AG09309 (cell line): ENCODE results near the gene TMEM131.
"Not testable (repeated sequence)": the region's sequence is repeated elsewhere in the genome, so short reads cannot be mapped to it uniquely, and the experiment has no call there.

Source experiments
- DNase-seq: peaks from one replicate; pipeline ENCODE4 v3.0.0-alpha.2; 2010; ENCODE audit warnings: low read depth
- H3K4me3 ChIP-seq: 2 replicates; pipeline ENCODE4 v1.5.1; 2011; ENCODE audit warnings: mild to moderate bottlenecking, low read depth, low read length, moderate library complexity; ENCODE audit not compliant: control insufficient read depth
- CTCF ChIP-seq: IDR thresholded peaks from 2 replicates; pipeline ENCODE4 v1.5.1; 2011; ENCODE audit warnings: mild to moderate bottlenecking, low read depth, low read length, inconsistent platforms; ENCODE audit not compliant: insufficient read depth, control insufficient read depth; ENCODE audit errors: missing control alignments

TMEM131 gene

GRCh38 chr2:97900806-97901205 is 94.9 kb downstream of the TMEM131 start:
- no peak overlapping the region for H3K4me3 ChIP-seq
- no peak for TF ChIP-seq CTCF
- DNase-seq, result no peak

- DNase-seq, H3K4me3 ChIP-seq: not testable (repeated sequence)
Observed at GRCh38 chr2:97893042-97893441, 102.7 kb downstream of the TMEM131 start.

GRCh38 chr2:97891611-97892010 is 104.1 kb downstream of the TMEM131 start:
- no peak for TF ChIP-seq CTCF
- H3K4me3 ChIP-seq, result no peak overlapping the region
- DNase-seq, result no peak

GRCh38 chr2:97889156-97889555 is 106.6 kb downstream of the TMEM131 start:
- no peak overlapping the region for H3K4me3 ChIP-seq
- TF ChIP-seq CTCF, result no peak
- DNase-seq, result no peak

- no peak for DNase-seq
- no peak for TF ChIP-seq CTCF
- no peak overlapping the region for H3K4me3 ChIP-seq
Observed at GRCh38 chr2:97885841-97886240, 109.9 kb downstream of the TMEM131 start.

GRCh38 chr2:97880334-97880733 is 115.4 kb downstream of the TMEM131 start:
- no peak overlapping the region for H3K4me3 ChIP-seq
- no peak for DNase-seq
- TF ChIP-seq CTCF, result no peak

GRCh38 chr2:97878865-97879264 is 116.9 kb downstream of the TMEM131 start:
- no peak overlapping the region for H3K4me3 ChIP-seq
- TF ChIP-seq CTCF, result no peak
- no peak for DNase-seq

- not testable (repeated sequence) for DNase-seq, H3K4me3 ChIP-seq
Observed at GRCh38 chr2:97878317-97878716, 117.4 kb downstream of the TMEM131 start.
